RWPE2 (cell line): ENCODE data around the gene CERK.

Experiments used
- ATAC-seq: fragments of 200-7000 bp; cut with Tn5 transposase; 3 replicates; pipeline ENCODE4 v1.9.1; 2021; ENCODE audit warnings: low read depth
- DNase-seq: peaks from one replicate; pipeline ENCODE4 v3.0.0-alpha.2; 2020; ENCODE audit warnings: low spot score
- H3K27ac ChIP-seq: fragments of 450-650 bp; 2 replicates; pipeline ENCODE4 v1.5.1; 2017; ENCODE audit warnings: mild to moderate bottlenecking; ENCODE audit not compliant: poor library complexity, severe bottlenecking
- H3K27me3 ChIP-seq: fragments of 250-450 bp; sonication (Bioruptor Pico); 2 replicates; pipeline ENCODE4 v1.5.1; 2021; ENCODE audit warnings: mild to moderate bottlenecking, moderate library complexity; ENCODE audit not compliant: insufficient read depth, poor library complexity, severe bottlenecking
- H3K36me3 ChIP-seq: fragments of 250-450 bp; sonication (Bioruptor Pico); 2 replicates; pipeline ENCODE4 v1.5.1; 2020; ENCODE audit warnings: low read depth, mild to moderate bottlenecking, moderate library complexity
- H3K4me1 ChIP-seq: fragments of 250-450 bp; sonication (Bioruptor Pico); 2 replicates; pipeline ENCODE4 v1.5.1; 2021; ENCODE audit warnings: mild to moderate bottlenecking, moderate library complexity; ENCODE audit not compliant: insufficient read depth, poor library complexity, severe bottlenecking
- H3K4me3 ChIP-seq: fragments of 250-450 bp; sonication (Bioruptor Pico); 2 replicates; pipeline ENCODE4 v1.5.1; 2021; ENCODE audit warnings: mild to moderate bottlenecking, moderate library complexity; ENCODE audit not compliant: severe bottlenecking
- H3K9me3 ChIP-seq: fragments of 250-450 bp; sonication (Bioruptor Pico); 2 replicates; pipeline ENCODE4 v1.5.1; 2021; ENCODE audit warnings: mild to moderate bottlenecking, moderate library complexity; ENCODE audit not compliant: severe bottlenecking
- TF ChIP-seq, protein P1 (sequence below): fragments of 450-650 bp; IDR thresholded peaks from one replicate; pipeline ENCODE4 v1.5.1; 2017; ENCODE audit warnings: mild to moderate bottlenecking, moderate library complexity; ENCODE audit not compliant: poor library complexity, severe bottlenecking

Gene CERK

DNA sequence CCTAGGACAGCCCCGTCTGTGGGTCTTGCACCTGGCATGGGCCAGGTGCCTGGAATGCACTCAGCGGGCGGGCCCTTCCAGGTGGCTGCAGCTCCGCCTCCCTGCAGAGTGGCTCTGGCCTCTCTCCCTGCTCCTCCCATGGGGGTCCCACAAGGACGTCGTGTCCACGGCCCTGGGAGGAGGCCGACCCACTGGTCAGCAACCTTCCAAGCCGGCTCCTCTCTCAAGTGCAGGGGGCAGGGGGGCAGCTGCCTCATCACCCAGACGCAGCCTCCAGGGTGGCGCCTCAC, 41.9 kb downstream of the CERK start:
- Histone ChIP-seq H3K27ac (no peak overlapping the region), H3K4me3 (no peak overlapping the region), H3K36me3 (peaks cover 35% of the 10 kb centered on the region), H3K27me3 (no peaks in the 10 kb centered on the region), H3K4me1 (no peaks in the 10 kb centered on the region), H3K9me3 (no peaks in the 10 kb centered on the region)
- DNase-seq (no peak), ATAC-seq (no peak)
- TF ChIP-seq, protein P1, sequence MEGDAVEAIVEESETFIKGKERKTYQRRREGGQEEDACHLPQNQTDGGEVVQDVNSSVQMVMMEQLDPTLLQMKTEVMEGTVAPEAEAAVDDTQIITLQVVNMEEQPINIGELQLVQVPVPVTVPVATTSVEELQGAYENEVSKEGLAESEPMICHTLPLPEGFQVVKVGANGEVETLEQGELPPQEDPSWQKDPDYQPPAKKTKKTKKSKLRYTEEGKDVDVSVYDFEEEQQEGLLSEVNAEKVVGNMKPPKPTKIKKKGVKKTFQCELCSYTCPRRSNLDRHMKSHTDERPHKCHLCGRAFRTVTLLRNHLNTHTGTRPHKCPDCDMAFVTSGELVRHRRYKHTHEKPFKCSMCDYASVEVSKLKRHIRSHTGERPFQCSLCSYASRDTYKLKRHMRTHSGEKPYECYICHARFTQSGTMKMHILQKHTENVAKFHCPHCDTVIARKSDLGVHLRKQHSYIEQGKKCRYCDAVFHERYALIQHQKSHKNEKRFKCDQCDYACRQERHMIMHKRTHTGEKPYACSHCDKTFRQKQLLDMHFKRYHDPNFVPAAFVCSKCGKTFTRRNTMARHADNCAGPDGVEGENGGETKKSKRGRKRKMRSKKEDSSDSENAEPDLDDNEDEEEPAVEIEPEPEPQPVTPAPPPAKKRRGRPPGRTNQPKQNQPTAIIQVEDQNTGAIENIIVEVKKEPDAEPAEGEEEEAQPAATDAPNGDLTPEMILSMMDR, result no peak

DNA sequence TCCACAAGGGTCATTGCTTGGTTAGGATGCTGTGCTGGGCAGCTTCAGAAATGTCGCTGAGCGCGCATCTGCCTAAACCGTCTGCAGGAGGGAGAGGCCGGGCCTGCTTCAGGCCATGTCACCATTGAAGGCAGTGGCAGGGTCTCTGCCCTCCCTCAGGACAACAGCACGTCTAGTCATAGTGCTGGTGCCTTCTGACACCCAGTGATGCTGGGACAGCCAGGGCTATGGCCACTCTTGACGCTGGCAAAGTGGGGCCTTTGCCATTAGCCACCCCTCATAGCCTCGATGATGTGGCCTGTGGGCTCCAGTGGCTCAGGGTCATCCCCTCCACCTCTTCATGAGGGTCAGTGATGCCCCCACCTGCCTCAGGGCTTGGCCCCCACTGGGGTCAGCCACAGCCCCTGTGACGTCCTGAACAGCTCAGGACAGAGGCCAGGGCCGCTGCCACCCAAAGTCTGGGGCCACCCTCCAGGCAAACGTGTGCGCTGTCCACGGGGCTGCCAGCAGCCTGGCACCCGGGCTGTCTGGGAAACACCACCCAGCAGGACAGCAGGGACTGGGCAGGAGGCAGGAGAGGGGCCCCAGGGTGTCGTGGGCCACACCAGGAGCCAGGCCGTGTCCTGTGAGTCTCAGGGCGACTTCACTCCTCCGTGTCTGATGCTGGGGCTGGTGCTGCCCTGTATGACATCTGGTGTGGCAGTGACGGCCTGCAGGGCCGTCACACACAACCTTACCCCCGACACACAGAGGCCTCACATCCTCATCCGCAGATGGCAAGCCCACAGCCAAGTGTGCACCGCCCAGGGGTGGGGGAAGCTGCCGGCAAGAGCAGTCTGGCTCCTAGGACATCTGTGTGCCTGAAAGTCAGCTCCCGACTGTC, 42.5 kb downstream of the CERK start:
- no peak for DNase-seq
- no peak for ATAC-seq

DNA sequence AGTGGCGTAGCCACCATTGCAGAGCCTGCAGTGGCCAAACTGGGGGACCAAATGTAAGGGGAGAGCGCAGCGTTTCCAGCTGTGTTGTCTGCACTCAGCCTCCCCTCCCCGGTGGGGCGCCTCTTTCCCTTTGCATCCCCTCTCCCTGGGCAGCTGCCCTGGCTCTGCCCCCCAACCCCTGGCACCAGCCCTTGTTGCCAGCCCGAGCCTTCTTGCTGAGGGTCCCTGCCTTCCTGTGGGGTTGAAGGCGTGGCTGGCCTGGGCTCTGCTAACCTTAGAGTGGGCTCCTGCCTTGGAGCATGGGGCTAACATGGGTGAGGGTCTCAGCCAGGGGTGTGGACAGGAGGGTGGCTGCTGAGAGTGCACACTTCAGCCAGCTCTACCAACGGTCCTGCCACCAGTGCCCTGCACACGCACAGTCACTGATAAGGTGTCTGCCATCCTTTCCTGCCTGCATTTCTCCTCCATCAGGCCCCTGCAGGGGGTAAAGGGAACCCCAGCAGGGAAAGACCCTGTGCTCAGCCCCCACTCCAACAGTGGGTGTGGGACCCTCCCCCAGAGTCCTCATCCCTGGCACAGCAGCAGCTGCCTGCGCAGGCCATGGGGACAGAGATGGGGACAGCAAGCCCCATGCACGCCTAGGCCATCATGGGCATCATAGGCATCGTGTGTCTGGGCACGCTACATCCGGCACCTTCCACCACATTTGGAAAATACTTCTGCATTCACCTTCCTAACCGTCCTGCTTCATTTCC, 43.5 kb downstream of the CERK start:
- Histone ChIP-seq H3K4me3 (no peak overlapping the region), H3K36me3 (peaks cover 42% of the 10 kb centered on the region), H3K27me3 (no peaks in the 10 kb centered on the region), H3K27ac (no peak overlapping the region), H3K4me1 (no peaks in the 10 kb centered on the region), H3K9me3 (no peaks in the 10 kb centered on the region)
- DNase-seq (no peak), ATAC-seq (no peak)
- TF ChIP-seq, protein P1, result no peak

More for the DNA sequence above, 42.5 kb downstream of the CERK start:
- H3K9me3 ChIP-seq, result no peaks in the 10 kb centered on the region
- no peaks in the 10 kb centered on the region for H3K27me3 ChIP-seq
- TF ChIP-seq, protein P1, result no peak
- no peak overlapping the region for H3K27ac ChIP-seq
- no peak overlapping the region for H3K4me3 ChIP-seq
- H3K4me1 ChIP-seq, result no peaks in the 10 kb centered on the region
- peaks cover 41% of the 10 kb centered on the region for H3K36me3 ChIP-seq

DNA sequence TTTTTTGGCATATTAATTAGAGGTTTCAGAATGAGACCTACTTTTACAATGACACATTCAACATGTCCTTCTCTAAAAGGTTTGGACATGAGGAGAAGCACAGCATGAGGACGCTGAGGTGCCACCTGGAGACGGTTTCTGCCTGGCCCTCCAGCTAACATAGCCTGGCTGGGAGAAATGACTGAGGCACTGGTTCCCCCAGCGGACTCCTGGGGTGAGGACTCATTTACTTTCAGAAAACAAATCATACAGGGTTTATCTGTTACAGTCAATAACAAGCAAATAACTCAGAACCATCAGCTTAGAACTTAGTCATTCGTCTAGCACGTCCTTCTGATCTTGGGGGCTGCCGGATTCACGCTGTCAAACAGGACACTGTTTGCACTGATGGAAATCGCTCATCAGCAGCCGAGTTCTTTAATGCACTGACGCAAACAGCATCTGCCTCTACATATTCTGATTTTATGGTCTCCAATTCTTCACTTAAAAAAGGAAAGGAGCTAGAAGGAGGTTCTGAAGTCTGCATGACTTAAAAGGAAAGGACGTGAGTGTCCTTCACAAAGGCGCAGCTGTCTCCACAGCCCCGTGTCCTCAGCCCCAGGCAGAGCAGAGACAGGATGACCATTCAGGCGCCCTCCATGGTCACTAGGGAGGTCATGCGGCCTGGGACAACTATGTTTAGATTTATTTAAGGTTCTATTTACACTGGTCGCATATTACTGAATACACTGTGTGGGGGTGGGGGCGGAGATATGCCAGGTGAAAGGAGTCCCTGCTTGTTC, 44.2 kb downstream of the CERK start:
- Histone ChIP-seq H3K27me3 (no peaks in the 10 kb centered on the region), H3K36me3 (peaks cover 34% of the 10 kb centered on the region), H3K4me3 (no peak overlapping the region), H3K9me3 (no peaks in the 10 kb centered on the region), H3K4me1 (no peaks in the 10 kb centered on the region), H3K27ac (no peak overlapping the region)
- DNase-seq (no peak), ATAC-seq (no peak)
- TF ChIP-seq, protein P1, result no peak
